Coronary artery (tissue), 2 donors: ENCODE measurements around the gene FRMPD4.

Source experiments
- DNase-seq: peaks from one replicate; pipeline ENCODE4 v3.0.0-alpha.2; 2017; ENCODE audit warnings: low spot score
- H3K27ac ChIP-seq, 2 donors: fragments of 200-600 bp; sonication (generic); one replicate each; pipeline ENCODE4 v1.5.1; 2016 to 2019
- H3K4me3 ChIP-seq: fragments of 200-600 bp; sonication (generic); 2 replicates; pipeline ENCODE4 v1.5.1; 2016; ENCODE audit warnings: mild to moderate bottlenecking, moderate library complexity
- CTCF ChIP-seq: fragments of 200-600 bp; sonication (generic); IDR thresholded peaks from one replicate; pipeline ENCODE4 v1.5.1; 2019; ENCODE audit warnings: antibody characterized with exemption

The FRMPD4 gene

GRCh38 chrX:12210196-12210815, 72.0 kb downstream of the FRMPD4 start:
- DNase-seq: no peak
- TF ChIP-seq CTCF: no peak
- no peak overlapping the region for H3K27ac ChIP-seq
- H3K4me3 ChIP-seq: no peak overlapping the region

GRCh38 chrX:12210971-12211370, 72.7 kb downstream of the FRMPD4 start:
- DNase-seq: no peak
- H3K27ac ChIP-seq: no peak overlapping the region
- no peak overlapping the region for H3K4me3 ChIP-seq
- no peak for TF ChIP-seq CTCF

- Histone ChIP-seq H3K4me3 (no peak overlapping the region), H3K27ac (no peak overlapping the region)
- no peak for TF ChIP-seq CTCF
- no peak for DNase-seq
These were observed 85.4 kb downstream of the FRMPD4 start for GRCh38 chrX:12223650-12224049.

- TF ChIP-seq CTCF: no peak
- Histone ChIP-seq H3K27ac (no peak overlapping the region), H3K4me3 (no peak overlapping the region)
- DNase-seq: no peak
These were observed 86.8 kb downstream of the FRMPD4 start for GRCh38 chrX:12225107-12225506.

- TF ChIP-seq CTCF: no peak
- DNase-seq: no peak
- Histone ChIP-seq H3K4me3 (no peak overlapping the region), H3K27ac (no peak overlapping the region)
These were observed 89.3 kb downstream of the FRMPD4 start for GRCh38 chrX:12227412-12228041.

- no peak for TF ChIP-seq CTCF
- DNase-seq: no peak
- H3K4me3 ChIP-seq: no peak overlapping the region
- H3K27ac ChIP-seq: no peak overlapping the region
These were observed 90.6 kb downstream of the FRMPD4 start for GRCh38 chrX:12228862-12229261.

GRCh38 chrX:12229986-12230385, 91.7 kb downstream of the FRMPD4 start:
- no peak for TF ChIP-seq CTCF
- H3K27ac ChIP-seq: no peak overlapping the region
- no peak for DNase-seq
- H3K4me3 ChIP-seq: no peak overlapping the region
